Fibroblast of mammary gland (primary cell): ENCODE measurements around the gene HELQ.
"Not testable (repeated sequence)": the region's sequence is repeated elsewhere in the genome, so short reads cannot be mapped to it uniquely, and the experiment has no call there.

ENCODE experiments used
- DNase-seq: peaks from one replicate; pipeline ENCODE4 v3.0.0-alpha.2; 2010; ENCODE audit warnings: low read depth
- H3K4me3 ChIP-seq: 2 replicates; pipeline ENCODE4 v1.5.1; 2011; ENCODE audit warnings: low read depth, mild to moderate bottlenecking, low read length, moderate library complexity; ENCODE audit not compliant: control insufficient read depth
- CTCF ChIP-seq: conservative IDR thresholded peaks from 2 replicates; pipeline ENCODE4 v1.5.1; 2011; ENCODE audit warnings: low read depth, low read length, inconsistent platforms; ENCODE audit not compliant: control insufficient read depth, insufficient read depth

The HELQ gene

GRCh38 chr4:83431200-83431599 is 24.4 kb downstream of the HELQ start:
- no peak overlapping the region for H3K4me3 ChIP-seq
- no peak for DNase-seq
- no peak for TF ChIP-seq CTCF

GRCh38 chr4:83418211-83418610 is 37.4 kb downstream of the HELQ start:
- DNase-seq: no peak
- no peak for TF ChIP-seq CTCF
- no peak overlapping the region for H3K4me3 ChIP-seq

GRCh38 chr4:83417566-83417965 is 38.1 kb downstream of the HELQ start:
- DNase-seq: no peak
- no peak overlapping the region for H3K4me3 ChIP-seq
- no peak for TF ChIP-seq CTCF

- DNase-seq: peak; percentile 30
- no peak overlapping the region for H3K4me3 ChIP-seq
- no peak for TF ChIP-seq CTCF
Measured at GRCh38 chr4:83413676-83414075, 41.9 kb downstream of the HELQ start.

DNA sequence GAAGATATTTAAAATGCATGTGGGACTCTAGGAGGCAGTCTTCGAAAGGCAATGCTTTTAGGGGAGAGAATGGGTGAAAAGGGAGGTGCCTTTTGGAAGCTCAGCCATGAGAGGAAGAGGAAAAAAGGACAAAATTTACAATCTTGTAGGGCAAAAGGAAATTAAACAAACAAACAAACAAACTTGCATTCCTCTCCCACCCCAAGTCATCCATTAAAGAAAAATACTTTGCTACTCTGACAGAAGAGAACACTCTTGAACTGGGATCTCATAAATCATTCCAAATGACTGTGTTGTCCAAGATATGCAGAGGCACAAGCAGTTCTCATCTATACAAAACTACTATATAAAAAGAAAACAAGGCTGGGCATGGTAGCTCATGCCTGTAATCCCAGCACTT is 46.7 kb downstream of the HELQ start:
- TF ChIP-seq CTCF: no peak
- no peak overlapping the region for H3K4me3 ChIP-seq
- DNase-seq: no peak

DNA sequence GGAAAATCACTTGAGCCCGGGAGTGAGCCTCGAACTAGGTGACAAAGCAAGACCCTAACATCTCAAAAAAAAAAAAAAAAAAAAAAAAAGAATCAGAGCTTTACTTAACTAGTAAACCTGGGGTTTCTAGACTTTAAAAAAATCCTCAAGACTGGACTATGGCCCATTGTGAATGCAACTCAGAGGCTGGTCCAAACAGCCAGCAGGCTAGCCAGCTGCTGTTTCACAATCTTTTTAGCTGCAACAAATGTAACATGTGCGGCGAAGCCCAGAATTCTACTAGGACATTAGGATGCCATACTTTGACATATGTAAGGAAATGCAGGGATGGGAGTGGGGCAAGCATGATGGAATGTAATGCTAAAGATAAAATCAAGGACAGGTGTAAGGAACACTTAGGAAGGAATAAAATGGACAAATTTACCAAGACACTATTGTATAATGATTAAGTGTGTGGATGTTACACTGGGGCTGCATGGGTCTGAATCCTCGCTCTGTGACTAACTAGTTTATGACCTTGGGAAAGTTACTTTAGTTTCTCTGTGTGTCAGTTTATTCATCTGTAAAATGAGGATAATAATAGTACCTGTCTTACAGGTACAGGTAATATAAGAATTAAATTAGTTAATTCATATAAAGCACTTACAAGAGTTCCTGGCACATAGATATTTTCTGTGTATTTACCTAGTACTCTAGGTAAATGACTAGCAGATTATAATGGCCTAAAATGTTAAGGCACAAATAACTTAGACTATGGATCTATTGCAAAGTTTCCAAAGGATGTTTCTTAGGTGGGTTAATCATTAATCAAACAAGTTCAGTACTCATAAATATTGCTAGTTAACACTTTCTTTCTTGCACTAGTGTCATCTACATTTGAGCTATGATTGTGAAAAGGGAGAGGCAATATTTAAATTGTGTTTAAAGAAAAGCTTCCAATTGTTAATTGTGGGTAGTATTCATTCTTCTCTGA is 49.5 kb downstream of the HELQ start:
- no peak overlapping the region for H3K4me3 ChIP-seq
- no peak for DNase-seq
- TF ChIP-seq CTCF: no peak

GRCh38 chr4:83398158-83398557 is 57.5 kb downstream of the HELQ start:
- H3K4me3 ChIP-seq, DNase-seq: not testable (repeated sequence)
